ENCODE results near the gene SOHLH1.

DNA sequence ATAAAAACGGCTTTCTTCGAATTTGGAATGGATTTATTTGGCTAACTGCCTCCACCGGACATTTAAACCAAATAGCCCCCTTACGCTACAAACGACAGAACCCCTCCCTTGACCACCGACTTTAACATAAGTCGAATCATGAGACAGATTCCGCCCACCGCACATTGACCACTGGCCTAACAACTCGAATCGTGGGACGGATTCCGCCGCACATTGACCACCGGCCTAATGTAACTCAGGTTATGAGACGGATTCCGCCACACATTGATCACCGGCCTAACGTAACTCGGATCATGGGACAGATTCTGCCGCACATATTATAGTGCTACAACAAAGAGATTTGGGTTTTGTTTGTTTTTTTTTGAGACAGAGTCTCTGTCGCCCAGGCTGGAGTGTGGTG is 38.9 kb downstream of the SOHLH1 start:
- TF ChIP-seq, protein P1, sequence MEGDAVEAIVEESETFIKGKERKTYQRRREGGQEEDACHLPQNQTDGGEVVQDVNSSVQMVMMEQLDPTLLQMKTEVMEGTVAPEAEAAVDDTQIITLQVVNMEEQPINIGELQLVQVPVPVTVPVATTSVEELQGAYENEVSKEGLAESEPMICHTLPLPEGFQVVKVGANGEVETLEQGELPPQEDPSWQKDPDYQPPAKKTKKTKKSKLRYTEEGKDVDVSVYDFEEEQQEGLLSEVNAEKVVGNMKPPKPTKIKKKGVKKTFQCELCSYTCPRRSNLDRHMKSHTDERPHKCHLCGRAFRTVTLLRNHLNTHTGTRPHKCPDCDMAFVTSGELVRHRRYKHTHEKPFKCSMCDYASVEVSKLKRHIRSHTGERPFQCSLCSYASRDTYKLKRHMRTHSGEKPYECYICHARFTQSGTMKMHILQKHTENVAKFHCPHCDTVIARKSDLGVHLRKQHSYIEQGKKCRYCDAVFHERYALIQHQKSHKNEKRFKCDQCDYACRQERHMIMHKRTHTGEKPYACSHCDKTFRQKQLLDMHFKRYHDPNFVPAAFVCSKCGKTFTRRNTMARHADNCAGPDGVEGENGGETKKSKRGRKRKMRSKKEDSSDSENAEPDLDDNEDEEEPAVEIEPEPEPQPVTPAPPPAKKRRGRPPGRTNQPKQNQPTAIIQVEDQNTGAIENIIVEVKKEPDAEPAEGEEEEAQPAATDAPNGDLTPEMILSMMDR (IDR thresholded peaks at IDR 0.05; ENCODE audit: low read length): no peak
- TF ChIP-seq EZH2 (optimal IDR thresholded peaks at IDR 0.05; ENCODE audit: low read depth, low read length): no peak
- no peak for TF ChIP-seq EZH2phosphoT487 (IDR thresholded peaks at IDR 0.05; ENCODE audit: low read length)
